NT2/D1 (cell line): ENCODE data around the gene SPAG7.
"Not testable (repeated sequence)": the region's sequence is repeated elsewhere in the genome, so short reads cannot be mapped to it uniquely, and the experiment has no call there.

Experiments
- DNase-seq: peaks from one replicate; pipeline ENCODE4 v3.0.0-alpha.2; 2011; ENCODE audit warnings: low read depth, low spot score
- H3K27me3 ChIP-seq: 2 replicates; pipeline ENCODE4 v1.6.0; 2011; ENCODE audit warnings: mild to moderate bottlenecking; ENCODE audit not compliant: insufficient read length, insufficient read depth
- H3K36me3 ChIP-seq: 2 replicates; pipeline ENCODE4 v1.6.1; 2011; ENCODE audit warnings: mild to moderate bottlenecking, low read length, mixed read lengths; ENCODE audit not compliant: insufficient read depth, insufficient read length
- H3K4me1 ChIP-seq: 2 replicates; pipeline ENCODE4 v1.5.1; 2011; ENCODE audit not compliant: insufficient read depth, insufficient read length
- H3K4me3 ChIP-seq: 2 replicates; pipeline ENCODE4 v1.5.1; 2011; ENCODE audit warnings: low read depth; ENCODE audit not compliant: insufficient read length
- H3K9ac ChIP-seq: 2 replicates; pipeline ENCODE4 v1.6.0; 2011; ENCODE audit warnings: low read depth; ENCODE audit not compliant: insufficient read length
- H3K9me3 ChIP-seq: 2 replicates; pipeline ENCODE4 v1.5.1; 2011; ENCODE audit warnings: mild to moderate bottlenecking, low read length; ENCODE audit not compliant: insufficient read depth
- SUZ12 ChIP-seq: IDR thresholded peaks from 2 replicates; pipeline ENCODE4 v1.6.1; 2011; ENCODE audit not compliant: insufficient read length, insufficient read depth; ENCODE audit errors: extremely low read depth
- YY1 ChIP-seq: IDR thresholded peaks from 2 replicates; pipeline ENCODE4 v1.6.1; 2011; ENCODE audit not compliant: insufficient read length, insufficient read depth
- ZNF274 ChIP-seq: IDR thresholded peaks from 2 replicates; pipeline ENCODE4 v1.6.1; 2011; ENCODE audit warnings: mild to moderate bottlenecking, low read depth, low read length

The SPAG7 gene

GRCh38 chr17:4920351-4921048 lies 47.1 kb downstream of the SPAG7 start:
- Histone ChIP-seq H3K36me3 (no peaks in the 10 kb centered on the region), H3K4me1 (peaks cover 2% of the 10 kb centered on the region), H3K27me3 (no peaks in the 10 kb centered on the region), H3K9ac (no peak overlapping the region), H3K9me3 (no peaks in the 10 kb centered on the region), H3K4me3 (no peak overlapping the region)
- TF ChIP-seq SUZ12: no peak
- TF ChIP-seq YY1: no peak
- TF ChIP-seq ZNF274: no peak
- DNase-seq: no peak

GRCh38 chr17:4919511-4920047 lies 48.0 kb downstream of the SPAG7 start:
- no peak for TF ChIP-seq ZNF274
- TF ChIP-seq SUZ12: no peak
- TF ChIP-seq YY1: no peak
- Histone ChIP-seq H3K4me3 (no peak overlapping the region), H3K27me3 (no peaks in the 10 kb centered on the region), H3K4me1 (peaks cover 2% of the 10 kb centered on the region), H3K9me3 (no peaks in the 10 kb centered on the region), H3K36me3 (no peaks in the 10 kb centered on the region), H3K9ac (no peak overlapping the region)
- no peak for DNase-seq

- not testable (repeated sequence) for H3K4me3 ChIP-seq, H3K4me1 ChIP-seq, H3K27me3 ChIP-seq, H3K9ac ChIP-seq, H3K36me3 ChIP-seq, DNase-seq, H3K9me3 ChIP-seq
Measured at GRCh38 chr17:4914551-4914950, 53.1 kb downstream of the SPAG7 start.

- no peak for DNase-seq
- Histone ChIP-seq H3K27me3 (no peaks in the 10 kb centered on the region), H3K4me3 (no peak overlapping the region), H3K4me1 (peaks cover 4% of the 10 kb centered on the region), H3K9me3 (no peaks in the 10 kb centered on the region), H3K9ac (no peak overlapping the region), H3K36me3 (no peaks in the 10 kb centered on the region)
- TF ChIP-seq SUZ12 (no peak), ZNF274 (no peak), YY1 (no peak)
Measured at GRCh38 chr17:4913994-4914393, 53.6 kb downstream of the SPAG7 start.
